EH (cell line): Measurements from ENCODE around the gene EPHA3.

Experiments used
- DNase-seq: peaks from one replicate; pipeline ENCODE4 v3.0.0-alpha.2; 2015; ENCODE audit warnings: low read depth

Gene EPHA3

GRCh38 chr3:89227634-89228033, 120.2 kb downstream of the EPHA3 start:
- no peak for DNase-seq

- no peak for DNase-seq
Observed at GRCh38 chr3:89232155-89232554, 124.7 kb downstream of the EPHA3 start.

- DNase-seq, result no peak
Observed at GRCh38 chr3:89234620-89235019, 127.2 kb downstream of the EPHA3 start.

GRCh38 chr3:89238846-89239245, 131.4 kb downstream of the EPHA3 start:
- no peak for DNase-seq

GRCh38 chr3:89239774-89240173, 132.4 kb downstream of the EPHA3 start:
- no peak for DNase-seq

- DNase-seq, result no peak
Observed at GRCh38 chr3:89245612-89246011, 138.2 kb downstream of the EPHA3 start.

GRCh38 chr3:89246326-89246725, 138.9 kb downstream of the EPHA3 start:
- no peak for DNase-seq

GRCh38 chr3:89250742-89251141, 143.3 kb downstream of the EPHA3 start:
- DNase-seq, result no peak

- DNase-seq, result no peak
Observed at GRCh38 chr3:89252016-89252415, 144.6 kb downstream of the EPHA3 start.

- no peak for DNase-seq
Observed at GRCh38 chr3:89252860-89253259, 145.4 kb downstream of the EPHA3 start.

GRCh38 chr3:89256395-89256794, 149.0 kb downstream of the EPHA3 start:
- no peak for DNase-seq

GRCh38 chr3:89256882-89257281, 149.5 kb downstream of the EPHA3 start:
- DNase-seq, result no peak

- no peak for DNase-seq
Observed at GRCh38 chr3:89260721-89261120, 153.3 kb downstream of the EPHA3 start.

- DNase-seq, result no peak
Observed at GRCh38 chr3:89261673-89262072, 154.3 kb downstream of the EPHA3 start.

- no peak for DNase-seq
Observed at GRCh38 chr3:89262309-89262929, 155.0 kb downstream of the EPHA3 start.

GRCh38 chr3:89264037-89264560, 156.7 kb downstream of the EPHA3 start:
- no peak for DNase-seq

GRCh38 chr3:89266074-89266473, 158.7 kb downstream of the EPHA3 start:
- DNase-seq, result no peak

GRCh38 chr3:89268059-89268458, 160.6 kb downstream of the EPHA3 start:
- DNase-seq, result no peak

GRCh38 chr3:89270201-89270600, 162.8 kb downstream of the EPHA3 start:
- DNase-seq, result no peak

- no peak for DNase-seq
Observed at GRCh38 chr3:89275001-89275400, 167.6 kb downstream of the EPHA3 start.

- no peak for DNase-seq
Observed at GRCh38 chr3:89276116-89276515, 168.7 kb downstream of the EPHA3 start.

GRCh38 chr3:89278302-89279025, 171.0 kb downstream of the EPHA3 start:
- no peak for DNase-seq

- DNase-seq, result no peak
Observed at GRCh38 chr3:89280301-89280700, 172.9 kb downstream of the EPHA3 start.
